Stimulated activated CD8-positive, alpha-beta memory T cell treated with anti-CD3 and anti-CD28 coated beads, Interleukin-2, amount 100 ng/mL, for 48 hours (primary cell): Measurements from ENCODE around the gene B4GALT2.

ENCODE experiments used
- DNase-seq, 2 donors: peaks; one replicate each; pipeline ENCODE4 v3.0.0-alpha.2; 2020; ENCODE audit warnings: low read depth in 2 of 2

B4GALT2 gene

GRCh38 chr1:44002606-44003157 is 23.7 kb downstream of the B4GALT2 start:
- DNase-seq = no peak

DNA sequence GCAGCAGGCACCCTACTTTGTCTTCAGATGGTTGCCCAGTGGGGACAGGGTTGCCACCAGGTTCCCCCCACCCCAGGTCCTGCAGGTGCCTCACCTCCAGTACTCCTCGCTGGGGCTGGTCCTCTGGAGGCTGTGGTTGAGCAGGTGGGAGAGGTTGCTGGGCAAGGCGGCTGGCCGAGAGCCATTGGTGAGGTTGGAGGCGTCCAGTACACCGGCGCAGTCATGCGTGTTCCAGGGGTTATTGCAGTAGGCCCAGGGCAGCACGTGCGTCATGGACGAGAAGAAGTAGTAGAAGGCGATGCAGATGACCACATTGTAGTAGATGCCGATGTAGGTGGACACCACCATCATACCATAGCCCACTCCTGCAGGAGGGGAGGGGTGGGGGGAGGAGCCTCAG is 29.2 kb downstream of the B4GALT2 start:
- DNase-seq = no peak

DNA sequence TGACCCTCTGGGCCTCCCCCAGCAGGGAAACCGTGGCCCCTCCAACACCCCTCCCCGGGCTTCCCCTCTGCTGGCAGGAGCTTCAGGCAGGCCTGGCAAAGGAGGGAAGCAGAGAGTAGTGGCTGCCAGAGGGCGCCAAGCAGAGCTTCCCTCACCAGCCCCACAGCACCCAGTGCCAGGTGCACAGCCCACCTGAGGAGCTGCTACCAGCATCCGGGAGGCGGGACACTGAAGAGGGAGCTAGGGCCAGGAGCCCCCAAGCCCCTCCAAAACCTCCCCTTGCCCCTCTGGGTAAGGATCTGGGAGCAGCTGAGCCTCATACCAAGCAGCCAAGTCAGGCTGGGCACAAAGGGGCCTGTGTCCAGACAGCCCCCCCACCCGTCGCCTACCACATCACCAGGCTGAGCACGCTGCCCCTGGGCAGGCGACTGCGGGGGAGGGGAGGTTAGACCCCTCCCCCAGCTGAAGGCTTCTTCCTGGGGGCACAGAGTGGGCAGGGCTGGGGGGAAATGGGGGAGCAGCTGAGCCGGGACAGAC is 32.0 kb downstream of the B4GALT2 start:
- no peak for DNase-seq

DNA sequence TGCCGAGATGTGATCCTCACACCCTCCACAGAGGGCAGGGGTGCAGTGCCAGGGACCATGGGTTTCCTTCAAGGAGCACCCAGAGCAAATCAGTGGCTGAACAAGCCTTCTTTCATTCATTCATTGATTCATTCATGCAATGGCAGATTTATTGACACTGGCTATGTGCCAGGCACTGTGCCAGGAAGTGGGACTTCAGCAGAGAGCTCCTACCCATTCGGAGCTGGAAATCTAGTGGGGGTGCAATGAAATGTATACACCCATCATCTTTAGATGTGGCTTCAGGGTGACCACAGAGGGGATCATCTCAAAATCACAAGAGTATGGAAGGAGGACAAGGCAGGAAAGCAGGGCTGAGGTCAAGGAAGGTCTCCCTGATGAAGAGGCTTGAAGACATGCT is 33.4 kb downstream of the B4GALT2 start:
- DNase-seq = no peak

- DNase-seq = no peak
Observed at GRCh38 chr1:44012941-44013609, 34.1 kb downstream of the B4GALT2 start.

GRCh38 chr1:44013949-44014348 is 34.9 kb downstream of the B4GALT2 start:
- no peak for DNase-seq

DNA sequence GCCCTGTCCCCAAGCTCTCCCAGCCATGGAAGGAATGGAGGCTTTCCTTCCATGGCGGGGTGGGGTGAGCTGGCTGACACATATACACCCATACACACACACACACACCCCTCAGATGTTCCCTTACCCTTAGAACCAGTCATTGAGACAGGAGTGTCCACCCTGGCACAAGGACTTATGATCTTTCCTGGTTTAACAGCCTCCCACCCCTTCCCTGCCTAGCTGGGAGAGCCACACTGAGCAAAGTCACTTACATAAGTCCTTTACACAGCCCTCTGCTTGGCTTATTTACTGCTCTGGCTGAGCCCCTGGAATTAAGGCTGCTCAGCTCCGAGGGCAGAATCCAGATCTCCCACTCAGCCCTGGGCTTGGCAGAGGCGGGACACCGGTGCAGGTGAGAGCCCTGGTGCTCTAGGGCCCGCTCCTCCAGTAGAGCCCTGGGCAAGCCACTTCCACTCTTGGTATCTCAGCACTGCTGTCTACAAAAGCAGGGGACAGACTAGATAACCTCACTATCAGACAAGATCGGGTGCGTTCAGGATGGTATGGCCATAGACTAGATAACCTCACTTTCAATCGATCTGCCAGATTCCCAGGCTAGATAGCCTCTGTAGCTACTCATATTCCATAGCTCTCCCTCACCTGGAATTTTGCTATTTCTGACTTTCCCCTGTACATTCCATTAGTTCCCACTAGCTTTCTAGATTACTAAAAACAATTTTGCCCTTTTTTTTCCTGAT is 35.5 kb downstream of the B4GALT2 start:
- DNase-seq = no peak

GRCh38 chr1:44015206-44015605 is 36.2 kb downstream of the B4GALT2 start:
- DNase-seq = no peak

- no peak for DNase-seq
Observed at GRCh38 chr1:44016041-44016889, 37.3 kb downstream of the B4GALT2 start.

DNA sequence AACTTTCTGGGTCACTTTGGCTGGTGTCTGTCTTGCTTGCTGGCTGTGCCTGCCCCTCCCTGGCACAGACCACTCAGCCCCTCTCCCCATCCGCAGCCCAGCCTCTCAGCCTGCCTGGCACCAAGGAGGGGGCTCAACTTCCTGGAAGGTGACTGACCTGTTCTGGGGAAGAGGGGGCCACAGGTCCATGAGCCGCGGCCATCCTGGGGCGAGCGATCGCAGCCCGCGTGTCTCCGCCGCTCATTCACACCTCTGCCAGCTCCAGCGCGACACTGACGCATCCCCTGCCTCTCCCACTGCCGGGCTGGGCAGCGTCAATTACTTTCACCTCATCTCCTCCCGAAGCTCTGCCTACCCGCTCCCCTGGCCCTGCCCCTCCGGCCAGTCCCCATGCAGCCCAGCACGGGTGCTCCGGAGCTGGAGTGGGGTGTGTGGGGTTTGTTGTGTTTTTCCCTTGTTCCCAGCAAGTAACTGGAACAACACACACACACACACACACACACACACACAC is 37.9 kb downstream of the B4GALT2 start:
- DNase-seq = no peak

- DNase-seq = no peak
Observed at GRCh38 chr1:44019466-44019948, 40.5 kb downstream of the B4GALT2 start.

DNA sequence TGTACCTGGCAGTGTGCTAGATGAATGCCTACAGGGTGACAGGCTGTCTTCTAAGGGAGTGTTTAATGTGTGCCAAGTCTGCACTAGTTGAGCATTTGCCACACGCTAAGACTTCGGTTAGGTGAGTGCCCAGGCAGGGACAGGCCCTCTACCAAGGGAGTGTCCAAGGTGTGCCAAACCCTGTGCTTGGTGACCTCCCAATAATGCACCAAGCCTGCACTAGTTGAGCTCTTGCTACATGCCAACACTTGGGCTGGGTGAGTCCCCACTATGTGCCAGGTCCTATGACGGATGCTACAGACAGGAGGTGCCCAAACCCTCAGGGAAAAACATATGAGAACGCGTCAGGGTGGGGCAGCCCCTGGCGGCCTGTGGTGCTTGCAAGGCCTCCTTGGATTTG is 41.5 kb downstream of the B4GALT2 start:
- no peak for DNase-seq

DNA sequence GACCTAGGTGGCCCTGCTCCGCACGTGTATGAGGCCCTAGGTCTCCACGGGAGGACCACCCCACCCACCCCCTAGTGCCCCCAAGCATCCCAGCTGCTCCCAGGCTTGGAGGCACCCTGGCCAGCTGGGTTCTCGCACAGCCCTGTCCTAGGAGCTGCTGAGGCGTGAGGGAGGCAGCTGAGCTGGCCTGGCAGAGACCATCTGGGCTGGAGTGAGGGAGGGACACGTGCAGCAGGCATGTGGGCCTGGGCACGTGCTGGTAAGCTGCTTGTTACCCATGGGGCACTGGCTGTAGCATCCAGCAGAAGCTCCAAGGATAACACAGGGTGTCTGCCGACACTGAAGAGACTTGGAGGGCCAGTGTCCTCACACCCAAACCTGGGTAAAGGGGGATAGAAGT is 42.1 kb downstream of the B4GALT2 start:
- no peak for DNase-seq

- no peak for DNase-seq
Observed at GRCh38 chr1:44021581-44022321, 42.7 kb downstream of the B4GALT2 start.

- no peak for DNase-seq
Observed at GRCh38 chr1:44024031-44024902, 45.3 kb downstream of the B4GALT2 start.

GRCh38 chr1:44024903-44025525 is 46.0 kb downstream of the B4GALT2 start:
- no peak for DNase-seq

DNA sequence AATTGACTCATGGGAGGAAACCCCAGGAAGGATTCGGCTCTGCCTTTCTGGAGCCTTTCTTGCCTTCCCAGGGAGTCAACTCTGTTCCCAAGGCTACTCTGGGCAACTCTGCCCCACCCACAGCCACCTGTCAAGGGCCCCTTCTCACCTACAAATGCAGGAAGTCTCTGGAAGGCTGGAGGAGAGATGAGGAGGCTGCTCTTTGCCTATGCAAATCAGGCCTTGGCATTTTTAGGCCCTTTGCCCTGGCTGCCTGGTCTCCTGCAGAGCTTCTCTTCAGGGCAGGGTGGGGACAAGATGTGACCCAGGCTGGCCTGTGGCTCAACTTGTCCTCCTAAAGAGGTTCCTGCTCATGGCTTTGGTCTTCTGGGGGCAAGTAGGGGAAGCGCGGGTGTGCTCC is 46.8 kb downstream of the B4GALT2 start:
- no peak for DNase-seq

- no peak for DNase-seq
Observed at GRCh38 chr1:44027320-44027719, 48.3 kb downstream of the B4GALT2 start.

DNA sequence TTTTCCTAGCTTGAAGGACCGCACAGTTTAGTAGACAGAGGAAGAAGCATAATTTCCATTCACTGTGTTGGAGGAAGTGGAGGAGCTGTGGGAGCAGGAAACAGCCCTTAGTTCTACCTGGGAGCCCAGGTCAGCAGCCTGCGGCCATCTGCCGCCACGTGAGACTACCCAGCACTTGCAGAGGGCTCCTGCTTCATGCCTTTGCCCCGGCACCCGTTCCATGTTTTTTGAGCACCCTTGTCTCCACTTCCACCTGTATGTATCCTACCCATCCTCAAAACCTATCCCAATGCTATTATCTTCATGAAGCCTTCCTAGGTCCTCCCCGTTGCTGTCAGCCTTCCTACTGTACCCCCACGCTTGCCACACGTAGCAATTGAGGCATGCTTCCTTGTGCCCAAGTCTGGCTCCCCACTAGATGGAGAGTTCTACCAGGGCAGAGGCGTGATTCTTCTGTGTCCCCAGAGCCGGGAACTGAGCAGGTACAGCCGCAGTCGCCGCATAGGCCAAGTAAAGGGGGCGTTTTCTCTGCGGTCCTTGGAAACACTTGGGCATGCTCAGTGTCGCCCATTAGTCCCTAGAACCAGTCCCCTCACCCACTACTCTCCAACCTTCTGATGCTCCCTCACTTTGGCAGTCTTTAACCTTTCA is 50.4 kb downstream of the B4GALT2 start:
- DNase-seq = no peak
